NOMO-1 (cell line): Measurements from ENCODE around the gene BRI3.
A peak's percentile ranks its signal among the peaks of the same experiment; 100 is the strongest.

Source experiments
- DNase-seq, 2 experiments: peaks; one replicate each; lab custom pipeline; 2025; ENCODE audit not compliant: unreplicated experiment in 2 of 2; lab: John Stamatoyannopoulos, UW

BRI3 gene

GRCh38 chr7:98285157-98286092 is 3.9 kb downstream of the BRI3 start:
- no peak for DNase-seq

- DNase-seq: peak; percentile 57 to 79
Measured at GRCh38 chr7:98286093-98286539, 4.6 kb downstream of the BRI3 start.

GRCh38 chr7:98286701-98287485 is 5.4 kb downstream of the BRI3 start:
- peak in 1 of 2 experiments; percentile 35 for DNase-seq

GRCh38 chr7:98287486-98287959 is 6.0 kb downstream of the BRI3 start:
- DNase-seq: no peak

GRCh38 chr7:98288064-98288823 is 6.8 kb downstream of the BRI3 start:
- DNase-seq: no peak

- DNase-seq: no peak
Measured at GRCh38 chr7:98289333-98289875, 7.9 kb downstream of the BRI3 start.

- DNase-seq: no peak
Measured at GRCh38 chr7:98291717-98292116, 10.2 kb downstream of the BRI3 start.

GRCh38 chr7:98293265-98293664 is 11.8 kb downstream of the BRI3 start:
- DNase-seq: no peak

GRCh38 chr7:98293746-98294145 is 12.3 kb downstream of the BRI3 start:
- no peak for DNase-seq

GRCh38 chr7:98294326-98294725 is 12.8 kb downstream of the BRI3 start:
- DNase-seq: no peak

GRCh38 chr7:98294798-98295382 is 13.4 kb downstream of the BRI3 start:
- DNase-seq: peak; percentile 28 to 37

- DNase-seq: no peak
Measured at GRCh38 chr7:98295467-98296192, 14.1 kb downstream of the BRI3 start.

GRCh38 chr7:98296833-98297232 is 15.3 kb downstream of the BRI3 start:
- no peak for DNase-seq

GRCh38 chr7:98297626-98298286 is 16.3 kb downstream of the BRI3 start:
- no peak for DNase-seq

- no peak for DNase-seq
Measured at GRCh38 chr7:98300595-98301372, 19.3 kb downstream of the BRI3 start.

- DNase-seq: no peak
Measured at GRCh38 chr7:98301693-98302470, 20.4 kb downstream of the BRI3 start.

- DNase-seq: no peak
Measured at GRCh38 chr7:98303176-98303865, 21.8 kb downstream of the BRI3 start.
